AG04449 (cell line): ENCODE measurements around the gene AGBL4.

ENCODE experiments used
- CTCF ChIA-PET: fragments of 350-600 bp; formaldehyde crosslinking; extraction: SDS; loops from one replicate; lab custom pipeline; 2021; ENCODE audit warnings: antibody characterized with exemption; lab: Yijun Ruan, JAX
- POLR2A ChIA-PET: fragments of 400-600, 350-600 bp; formaldehyde crosslinking; extraction: SDS; loops from one replicate; lab custom pipeline; 2020; ENCODE audit warnings: antibody characterized with exemption, inconsistent platforms; lab: Yijun Ruan, JAX
- DNase-seq: peaks from one replicate; pipeline ENCODE4 v3.0.0-alpha.2; 2010; ENCODE audit warnings: low read depth, low spot score
- H3K4me3 ChIP-seq: 2 replicates; pipeline ENCODE4 v1.5.1; 2011; ENCODE audit warnings: low read depth, mild to moderate bottlenecking, control low read depth, low read length
- CTCF ChIP-seq: IDR thresholded peaks from one replicate; pipeline ENCODE4 v1.5.1; 2011; ENCODE audit warnings: mild to moderate bottlenecking, moderate library complexity, low read length, control low read depth, inconsistent platforms; ENCODE audit not compliant: insufficient read depth; ENCODE audit errors: missing control alignments

The AGBL4 gene

DNA sequence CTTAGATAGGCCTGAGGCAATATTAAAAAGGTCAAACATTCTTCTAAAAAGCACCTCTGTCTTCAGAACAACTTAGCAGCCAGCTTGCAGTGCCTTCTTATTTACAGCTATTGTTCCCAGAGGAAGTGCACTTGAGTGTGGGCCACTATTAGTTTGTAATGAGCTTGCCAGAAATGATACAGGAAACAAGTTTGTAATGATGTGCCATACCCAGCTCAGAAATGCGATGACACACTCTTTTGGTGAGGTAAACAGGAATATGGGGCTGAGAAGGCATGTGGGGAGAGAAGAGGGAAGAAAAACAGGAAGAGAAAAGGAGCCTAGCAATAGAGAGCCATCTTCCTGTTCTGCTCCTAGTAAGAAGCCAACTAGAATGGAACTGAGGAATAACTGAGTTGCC, 295.4 kb downstream of the AGBL4 start:
- ChIA-PET POLR2A (no interaction called here), CTCF (no interaction called here)
- TF ChIP-seq CTCF: no peak
- no peak overlapping the region for H3K4me3 ChIP-seq
- DNase-seq: no peak

DNA sequence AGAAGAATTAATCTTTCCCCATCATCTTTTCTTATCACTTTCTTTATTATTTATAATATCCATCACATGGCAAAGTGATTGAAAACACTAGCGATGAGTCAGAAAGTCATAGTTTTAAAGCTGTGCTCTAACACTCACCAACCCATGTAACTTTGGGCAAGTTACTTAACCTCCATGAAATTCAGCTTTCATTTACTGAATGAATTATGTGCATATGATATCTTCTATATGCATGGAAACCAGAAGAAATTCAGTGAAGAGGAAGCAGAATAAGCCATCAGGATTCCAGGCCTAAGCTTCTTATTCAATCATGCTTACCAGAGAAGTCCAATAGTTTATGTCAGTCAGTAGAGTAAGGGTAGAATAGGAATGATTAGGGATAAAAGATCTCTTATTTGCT, 300.1 kb downstream of the AGBL4 start:
- POLR2A ChIA-PET: no interaction called here
- DNase-seq: no peak
- CTCF ChIA-PET: no interaction called here
- TF ChIP-seq CTCF: no peak
- H3K4me3 ChIP-seq: no peak overlapping the region

- ChIA-PET CTCF (no interaction called here), POLR2A (no interaction called here)
- DNase-seq: no peak
- no peak for TF ChIP-seq CTCF
- no peak overlapping the region for H3K4me3 ChIP-seq
These were observed 329.4 kb downstream of the AGBL4 start for GRCh38 chr1:49694251-49694827.

DNA sequence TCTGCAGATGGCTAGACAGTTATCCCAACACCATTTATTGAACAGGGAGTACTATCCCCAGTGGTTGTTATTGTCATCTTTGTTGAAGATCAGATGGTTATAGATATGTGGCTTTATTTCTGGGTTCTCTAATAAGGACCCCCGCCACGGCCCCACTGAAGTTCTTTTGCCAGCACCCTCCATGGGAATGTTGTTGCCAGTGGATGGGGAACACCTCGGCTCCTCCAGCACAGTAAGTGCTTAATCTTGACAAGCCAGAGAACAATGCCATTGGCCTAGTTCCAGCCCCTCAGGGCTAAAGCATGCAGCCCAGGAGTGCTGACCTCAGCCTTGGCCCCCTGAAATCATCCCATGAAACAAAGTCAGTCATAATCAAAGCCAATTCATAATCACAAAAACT, 337.6 kb downstream of the AGBL4 start:
- ChIA-PET POLR2A (no interaction called here), CTCF (no interaction called here)
- TF ChIP-seq CTCF: no peak
- H3K4me3 ChIP-seq: no peak overlapping the region
- DNase-seq: no peak

DNA sequence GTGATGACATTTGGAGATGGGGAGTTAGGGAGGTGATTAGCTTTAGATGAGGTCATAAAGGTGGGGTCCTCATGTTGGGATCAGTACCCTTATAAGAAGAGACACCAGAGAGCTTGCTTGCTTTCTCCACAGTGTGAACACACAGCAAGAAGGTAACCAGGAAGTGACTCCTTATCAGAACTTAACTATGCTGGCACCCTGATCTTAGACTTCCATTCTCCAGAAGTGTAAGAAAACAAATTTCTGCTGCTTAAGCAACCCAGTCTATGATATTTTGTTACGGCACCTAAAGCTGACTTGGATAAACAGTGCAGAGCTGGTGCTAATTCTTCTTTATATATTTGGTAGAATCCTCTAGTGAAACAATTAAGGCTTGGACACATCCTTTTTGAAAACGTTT, 346.0 kb downstream of the AGBL4 start:
- H3K4me3 ChIP-seq: no peak overlapping the region
- CTCF ChIA-PET: no interaction called here
- no peak for DNase-seq
- POLR2A ChIA-PET: no interaction called here
- no peak for TF ChIP-seq CTCF

GRCh38 chr1:49651136-49651535, 372.6 kb downstream of the AGBL4 start:
- no peak overlapping the region for H3K4me3 ChIP-seq
- ChIA-PET CTCF (no interaction called here), POLR2A (no interaction called here)
- TF ChIP-seq CTCF: no peak
- DNase-seq: no peak
